Measurements from ENCODE around the gene SPEM1.

GRCh38 chr17:7374353-7374752 lies 45.8 kb upstream of the SPEM1 start:
- no peak for TF ChIP-seq ELF4 (IDR thresholded peaks at IDR 0.05)
- no peak for TF ChIP-seq FOXK2 (IDR thresholded peaks at IDR 0.05)
- no peak for TF ChIP-seq PKNOX1 (IDR thresholded peaks at IDR 0.05)
- no peak for TF ChIP-seq BHLHE40 (IDR thresholded peaks at IDR 0.05; ENCODE audit: borderline replicate concordance)
- no peak for TF ChIP-seq SUZ12 (IDR thresholded peaks at IDR 0.05)
- no peak for TF ChIP-seq HDGF (IDR thresholded peaks at IDR 0.05; ENCODE audit: borderline replicate concordance)

Data from HEK293T (cell line).